ENCODE measurements around the gene PROCA1. TPM values are rescaled to one million over a fixed set of nuclear protein-coding genes. Genes with fewer than 3 reads are reported as not detected.

Gene PROCA1
- total and polyA plus RNA-seq, 9 of the 15 experiments (the other 6 are each of a cell fraction or from before 2014, with no cell fraction given), result 0.78 to 16.2 (median 5.6) TPM

DNA sequence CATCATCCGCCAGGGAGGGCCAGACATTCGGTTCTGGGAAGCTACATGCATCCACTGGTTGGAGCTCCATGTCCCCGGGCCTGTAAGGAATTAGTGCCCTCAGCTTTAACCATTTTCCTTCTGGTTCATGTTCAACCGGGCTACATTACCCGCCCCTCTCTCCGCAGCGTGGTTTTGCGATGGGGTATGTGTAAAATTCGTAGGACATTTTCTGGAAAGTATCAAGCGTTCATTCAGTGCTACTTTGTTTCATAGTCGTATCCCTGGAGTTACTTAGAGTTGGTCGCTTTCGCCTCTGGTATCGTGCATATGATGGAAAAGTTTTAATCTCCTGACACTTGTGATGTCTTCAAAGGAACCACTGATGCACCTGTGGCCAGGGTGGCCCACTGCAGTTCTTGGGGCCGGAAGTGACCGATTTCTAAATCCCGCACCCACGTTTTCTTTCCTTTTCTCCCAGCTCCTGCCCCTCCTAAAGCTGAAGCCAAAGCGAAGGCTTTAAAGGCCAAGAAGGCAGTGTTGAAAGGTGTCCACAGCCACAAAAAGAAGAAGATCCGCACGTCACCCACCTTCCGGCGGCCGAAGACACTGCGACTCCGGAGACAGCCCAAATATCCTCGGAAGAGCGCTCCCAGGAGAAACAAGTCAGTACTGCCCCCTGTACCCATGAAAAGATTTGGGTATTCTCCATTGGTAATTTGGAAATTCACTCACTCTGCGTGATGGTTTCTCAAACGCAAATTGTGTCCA is 8.7 kb upstream of the PROCA1 start (continued):
- TF ChIP-seq, protein P1, sequence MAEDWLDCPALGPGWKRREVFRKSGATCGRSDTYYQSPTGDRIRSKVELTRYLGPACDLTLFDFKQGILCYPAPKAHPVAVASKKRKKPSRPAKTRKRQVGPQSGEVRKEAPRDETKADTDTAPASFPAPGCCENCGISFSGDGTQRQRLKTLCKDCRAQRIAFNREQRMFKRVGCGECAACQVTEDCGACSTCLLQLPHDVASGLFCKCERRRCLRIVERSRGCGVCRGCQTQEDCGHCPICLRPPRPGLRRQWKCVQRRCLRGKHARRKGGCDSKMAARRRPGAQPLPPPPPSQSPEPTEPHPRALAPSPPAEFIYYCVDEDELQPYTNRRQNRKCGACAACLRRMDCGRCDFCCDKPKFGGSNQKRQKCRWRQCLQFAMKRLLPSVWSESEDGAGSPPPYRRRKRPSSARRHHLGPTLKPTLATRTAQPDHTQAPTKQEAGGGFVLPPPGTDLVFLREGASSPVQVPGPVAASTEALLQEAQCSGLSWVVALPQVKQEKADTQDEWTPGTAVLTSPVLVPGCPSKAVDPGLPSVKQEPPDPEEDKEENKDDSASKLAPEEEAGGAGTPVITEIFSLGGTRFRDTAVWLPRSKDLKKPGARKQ (CRISPR knock-in tag; IDR thresholded peaks at IDR 0.05), result no peak
- TF ChIP-seq ELF4 (CRISPR knock-in tag; IDR thresholded peaks at IDR 0.05) (no peak), SMARCA5 (IDR thresholded peaks at IDR 0.05) (no peak), ETV6 (IDR thresholded peaks at IDR 0.05; ENCODE audit: borderline replicate concordance in 1 of 2, low read depth in 2 of 2, low read length in 1 of 2) (no peak), ETV6 (CRISPR knock-in tag; IDR thresholded peaks at IDR 0.05; ENCODE audit: borderline replicate concordance) (no peak), NCOA1 (IDR thresholded peaks at IDR 0.05; ENCODE audit: low read depth) (no peak), THRAP3 (IDR thresholded peaks at IDR 0.05; ENCODE audit: borderline replicate concordance) (no peak), FOXJ3 (CRISPR knock-in tag; IDR thresholded peaks at IDR 0.05) (no peak), MTA2 (IDR thresholded peaks at IDR 0.05; ENCODE audit: low read depth) (no peak), RAD21 (CRISPR knock-in tag; conservative IDR thresholded peaks at IDR 0.05 in 1 of 2, IDR thresholded peaks at IDR 0.05 in 1 of 2) (no peak), ERF (CRISPR knock-in tag; IDR thresholded peaks at IDR 0.05) (no peak), CREB1 (IDR thresholded peaks at IDR 0.05) (no peak), CREB1 (CRISPR knock-in tag; IDR thresholded peaks at IDR 0.05) (no peak), RBM14 (IDR thresholded peaks at IDR 0.05; ENCODE audit: borderline replicate concordance, insufficient read depth, low read depth, low read length) (no peak), NR2F6 (CRISPR knock-in tag; IDR thresholded peaks at IDR 0.05) (no peak), ZNF165 (CRISPR knock-in tag; IDR thresholded peaks at IDR 0.05; ENCODE audit: borderline replicate concordance) (0 out of 2 replicates have a peak, but pooled peaks have one; percentile 48), FOXM1 (IDR thresholded peaks at IDR 0.05; ENCODE audit: low read depth) (no peak), FOXM1 (CRISPR knock-in tag; IDR thresholded peaks at IDR 0.05; ENCODE audit: low read depth) (0 out of 2 replicates have a peak, but pooled peaks have one; percentile 6), MAZ (CRISPR knock-in tag; conservative IDR thresholded peaks at IDR 0.05 in 1 of 2, IDR thresholded peaks at IDR 0.05 in 1 of 2) (peak; percentile 31 to 55; a peak in 2 of 4 replicates), ZNF780A (CRISPR knock-in tag; IDR thresholded peaks at IDR 0.05) (no peak), TEAD4 (IDR thresholded peaks at IDR 0.05; ENCODE audit: low read length) (no peak), TEAD4 (CRISPR knock-in tag; IDR thresholded peaks at IDR 0.05; ENCODE audit: borderline replicate concordance) (no peak), RBFOX2 (IDR thresholded peaks at IDR 0.05; ENCODE audit: low read depth, low read length) (no peak; the same call in none of the 2 replicates)
- TF ChIP-seq, protein P2, sequence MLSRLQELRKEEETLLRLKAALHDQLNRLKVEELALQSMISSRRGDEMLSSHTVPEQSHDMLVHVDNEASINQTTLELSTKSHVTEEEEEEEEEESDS (CRISPR knock-in tag; IDR thresholded peaks at IDR 0.05), result no peak
- TF ChIP-seq, protein P3, sequence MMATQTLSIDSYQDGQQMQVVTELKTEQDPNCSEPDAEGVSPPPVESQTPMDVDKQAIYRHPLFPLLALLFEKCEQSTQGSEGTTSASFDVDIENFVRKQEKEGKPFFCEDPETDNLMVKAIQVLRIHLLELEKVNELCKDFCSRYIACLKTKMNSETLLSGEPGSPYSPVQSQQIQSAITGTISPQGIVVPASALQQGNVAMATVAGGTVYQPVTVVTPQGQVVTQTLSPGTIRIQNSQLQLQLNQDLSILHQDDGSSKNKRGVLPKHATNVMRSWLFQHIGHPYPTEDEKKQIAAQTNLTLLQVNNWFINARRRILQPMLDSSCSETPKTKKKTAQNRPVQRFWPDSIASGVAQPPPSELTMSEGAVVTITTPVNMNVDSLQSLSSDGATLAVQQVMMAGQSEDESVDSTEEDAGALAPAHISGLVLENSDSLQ (IDR thresholded peaks at IDR 0.05), result no peak
- TF ChIP-seq, protein P4, sequence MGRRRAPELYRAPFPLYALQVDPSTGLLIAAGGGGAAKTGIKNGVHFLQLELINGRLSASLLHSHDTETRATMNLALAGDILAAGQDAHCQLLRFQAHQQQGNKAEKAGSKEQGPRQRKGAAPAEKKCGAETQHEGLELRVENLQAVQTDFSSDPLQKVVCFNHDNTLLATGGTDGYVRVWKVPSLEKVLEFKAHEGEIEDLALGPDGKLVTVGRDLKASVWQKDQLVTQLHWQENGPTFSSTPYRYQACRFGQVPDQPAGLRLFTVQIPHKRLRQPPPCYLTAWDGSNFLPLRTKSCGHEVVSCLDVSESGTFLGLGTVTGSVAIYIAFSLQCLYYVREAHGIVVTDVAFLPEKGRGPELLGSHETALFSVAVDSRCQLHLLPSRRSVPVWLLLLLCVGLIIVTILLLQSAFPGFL (CRISPR knock-in tag; IDR thresholded peaks at IDR 0.05), result peak; percentile 23; the same call in 1 of the 2 replicates
